GM21526 (cell line): ENCODE data around the gene FBP1.
"Not testable (repeated sequence)": the region's sequence is repeated elsewhere in the genome, so short reads cannot be mapped to it uniquely, and the experiment has no call there.

Experiments used
- ATAC-seq: cut with Tn5 transposase; IDR thresholded peaks from one replicate; pipeline ENCODE4 v1.9.1; 2021; ENCODE audit warnings: moderate library complexity; ENCODE audit not compliant: unreplicated experiment, low FRiP score

Gene FBP1

GRCh38 chr9:94623253-94623652 is 16.1 kb downstream of the FBP1 start:
- ATAC-seq: no peak

GRCh38 chr9:94622087-94622800 is 17.1 kb downstream of the FBP1 start:
- ATAC-seq: no peak

- no peak for ATAC-seq
Observed at GRCh38 chr9:94619026-94619425, 20.3 kb downstream of the FBP1 start.

- ATAC-seq: no peak
Observed at GRCh38 chr9:94613003-94613402, 26.3 kb downstream of the FBP1 start.

DNA sequence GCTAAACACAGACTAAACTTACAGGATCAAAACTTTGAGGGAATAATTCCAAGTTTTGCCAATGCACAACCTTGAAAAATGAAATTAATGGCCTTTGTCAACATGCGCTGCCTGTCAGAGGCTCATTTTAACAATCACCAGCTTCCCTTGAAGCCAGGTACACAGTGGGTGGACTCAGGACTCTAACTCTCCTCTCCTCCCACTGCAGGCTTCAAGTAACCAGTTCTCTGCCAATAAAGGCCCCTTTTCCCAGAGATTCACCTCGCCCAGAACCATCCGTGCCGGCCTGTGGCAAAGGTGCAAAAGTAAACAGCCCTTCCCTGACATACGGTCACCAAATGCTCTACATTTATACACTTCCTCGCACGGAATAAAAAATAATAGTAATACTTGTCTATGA is 27.2 kb downstream of the FBP1 start:
- ATAC-seq: no peak

DNA sequence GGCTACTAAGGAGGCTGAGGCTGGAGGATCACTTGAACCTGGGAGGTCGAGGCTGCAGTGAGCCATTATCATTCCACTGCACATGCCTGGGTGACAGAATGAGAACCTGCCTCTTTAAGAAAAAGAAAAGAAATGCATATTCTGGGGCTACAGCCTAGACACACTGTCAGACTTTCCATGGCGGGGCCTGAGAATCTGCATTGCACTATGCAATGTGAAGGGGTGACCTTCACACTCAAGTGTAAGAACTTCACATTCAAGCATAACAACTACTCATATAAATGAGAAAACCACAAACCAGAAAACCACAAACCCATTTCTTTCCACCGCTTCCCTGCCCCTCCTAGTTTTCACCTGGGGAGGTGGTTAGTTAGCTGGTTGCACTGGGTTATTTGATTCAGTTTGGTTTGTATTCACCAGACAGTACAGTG is 27.7 kb downstream of the FBP1 start:
- no peak for ATAC-seq

- ATAC-seq: no peak
Observed at GRCh38 chr9:94610181-94610606, 29.1 kb downstream of the FBP1 start.

DNA sequence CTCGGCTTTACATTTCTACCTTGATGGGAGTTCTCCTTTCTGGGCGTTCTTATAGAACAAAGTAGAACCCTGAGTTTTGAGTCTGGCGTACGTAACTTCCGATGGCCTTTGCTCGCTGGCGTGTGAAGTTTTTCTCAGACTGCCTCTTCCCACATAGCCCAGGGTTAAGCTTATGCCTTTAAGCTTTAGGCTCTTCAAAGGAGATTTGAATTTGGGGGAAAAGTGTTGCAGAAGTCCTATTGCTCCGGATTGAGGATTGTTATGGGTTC is 32.0 kb downstream of the FBP1 start:
- no peak for ATAC-seq

DNA sequence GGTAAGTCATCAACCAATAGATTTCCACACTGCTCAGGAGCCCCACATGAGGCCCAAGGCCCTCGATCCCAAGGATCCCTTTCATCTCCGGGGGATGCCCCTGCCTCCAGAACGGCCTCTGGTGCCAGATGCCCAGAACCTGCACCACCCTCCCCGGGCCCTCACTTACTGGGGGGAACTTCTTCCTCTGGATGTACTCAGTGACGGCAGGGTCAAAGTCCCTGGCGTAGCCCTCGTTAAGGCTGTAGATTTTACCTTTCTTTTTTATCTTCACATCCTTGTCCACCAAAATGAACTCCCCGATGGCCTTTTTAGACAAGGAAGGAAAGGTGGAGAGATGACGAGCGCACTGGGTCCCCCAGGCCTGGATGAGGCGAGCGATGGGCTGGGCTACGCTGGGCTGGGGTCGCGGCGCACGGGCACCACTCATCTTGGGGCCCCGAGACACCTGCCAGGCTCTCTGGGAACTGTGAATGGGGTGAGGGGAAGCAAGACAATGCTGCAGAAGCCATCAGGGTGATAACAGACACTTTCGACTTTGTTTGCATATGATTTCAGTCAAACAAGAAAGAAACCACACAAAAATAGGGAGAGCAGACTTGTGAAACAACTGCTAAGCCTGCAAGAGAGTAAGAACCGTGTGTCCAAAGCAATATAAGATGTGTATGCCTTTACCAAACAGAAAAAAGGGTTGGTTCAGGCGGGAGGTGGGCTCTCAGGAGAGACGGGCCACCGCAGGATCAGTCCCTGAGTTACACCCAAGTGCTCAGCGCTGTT is 32.5 kb downstream of the FBP1 start:
- ATAC-seq: no peak

DNA sequence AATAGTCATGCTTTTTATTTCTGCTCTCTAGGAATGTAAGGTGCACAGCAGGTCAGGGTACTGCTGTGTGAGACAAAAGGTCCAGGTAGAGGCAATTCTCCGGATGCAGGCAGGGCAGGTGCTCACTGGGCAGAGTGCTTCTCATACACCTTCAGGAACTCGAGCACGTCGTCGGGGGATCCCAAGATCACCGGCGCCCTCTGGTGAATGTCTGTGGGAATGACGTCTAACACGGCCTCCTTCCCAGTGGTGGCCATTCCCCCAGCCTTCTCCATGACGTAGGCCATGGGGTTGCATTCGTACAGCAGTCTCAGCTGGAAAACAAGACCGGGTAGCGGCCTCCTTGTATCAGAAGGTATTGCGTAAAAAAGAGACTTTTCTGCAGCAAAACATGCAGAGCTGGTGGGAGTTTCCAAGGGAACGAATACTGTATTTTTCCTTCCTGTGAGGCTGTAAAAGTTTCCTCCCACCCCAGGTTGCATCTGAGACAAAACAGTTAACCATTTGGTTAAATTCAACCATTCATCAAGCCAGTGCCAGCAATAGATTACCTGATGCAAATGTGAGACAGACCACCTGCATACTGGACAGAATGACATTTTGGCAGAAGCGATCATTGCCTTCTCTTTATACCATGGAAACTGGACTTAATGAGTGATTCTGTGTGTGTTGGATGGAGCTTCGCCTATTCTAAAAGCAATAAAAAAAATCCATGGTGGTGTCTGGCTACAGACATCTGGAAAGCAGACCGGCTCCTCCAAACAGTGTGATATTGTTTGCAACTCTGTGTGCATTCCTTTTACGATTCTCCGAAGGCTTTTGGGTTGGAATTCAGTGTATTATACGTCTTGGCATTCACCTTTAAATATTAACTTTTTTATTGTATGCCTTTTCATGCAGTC is 35.8 kb downstream of the FBP1 start:
- no peak for ATAC-seq

- no peak for ATAC-seq
Observed at GRCh38 chr9:94602666-94603065, 36.7 kb downstream of the FBP1 start.

DNA sequence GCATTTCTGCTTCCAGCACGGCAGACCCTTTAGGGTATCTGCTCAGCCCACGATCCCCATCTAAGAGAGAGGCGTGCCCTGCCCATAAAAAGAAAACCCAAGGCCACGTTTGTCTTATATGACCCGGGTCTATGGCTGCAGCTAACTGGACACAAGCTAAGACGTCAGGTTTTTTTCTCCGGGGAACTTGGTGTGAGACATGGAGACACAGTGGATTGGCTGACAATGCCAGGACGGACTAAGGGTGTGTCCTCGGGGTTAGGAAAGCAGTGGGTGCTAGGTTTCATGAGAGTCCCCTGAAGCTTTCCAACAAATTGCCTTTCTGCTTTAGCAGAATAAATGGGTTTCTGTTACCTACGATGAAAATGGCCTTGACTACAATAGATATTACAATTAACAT is 38.6 kb downstream of the FBP1 start:
- no peak for ATAC-seq

- no peak for ATAC-seq
Observed at GRCh38 chr9:94600258-94600657, 39.1 kb downstream of the FBP1 start.

DNA sequence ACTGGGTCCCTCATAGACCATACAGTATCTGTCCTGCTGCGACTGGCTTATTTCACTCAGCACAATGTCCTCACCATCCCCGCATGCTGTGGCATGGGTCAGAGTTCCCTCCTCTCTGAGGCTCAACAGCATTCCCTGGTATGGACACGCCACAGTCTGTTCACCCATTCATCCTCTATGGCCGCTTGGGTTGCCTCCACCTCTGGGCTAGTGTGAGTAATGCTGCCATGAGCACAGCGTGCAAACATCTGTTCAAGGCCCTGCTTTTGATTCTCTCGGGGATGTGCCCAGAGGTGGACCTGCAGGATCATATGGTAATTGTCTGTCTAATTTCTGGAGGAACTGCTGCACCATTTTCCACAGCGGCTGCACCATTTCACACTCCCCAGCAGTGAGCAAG is 40.2 kb downstream of the FBP1 start:
- ATAC-seq: no peak

DNA sequence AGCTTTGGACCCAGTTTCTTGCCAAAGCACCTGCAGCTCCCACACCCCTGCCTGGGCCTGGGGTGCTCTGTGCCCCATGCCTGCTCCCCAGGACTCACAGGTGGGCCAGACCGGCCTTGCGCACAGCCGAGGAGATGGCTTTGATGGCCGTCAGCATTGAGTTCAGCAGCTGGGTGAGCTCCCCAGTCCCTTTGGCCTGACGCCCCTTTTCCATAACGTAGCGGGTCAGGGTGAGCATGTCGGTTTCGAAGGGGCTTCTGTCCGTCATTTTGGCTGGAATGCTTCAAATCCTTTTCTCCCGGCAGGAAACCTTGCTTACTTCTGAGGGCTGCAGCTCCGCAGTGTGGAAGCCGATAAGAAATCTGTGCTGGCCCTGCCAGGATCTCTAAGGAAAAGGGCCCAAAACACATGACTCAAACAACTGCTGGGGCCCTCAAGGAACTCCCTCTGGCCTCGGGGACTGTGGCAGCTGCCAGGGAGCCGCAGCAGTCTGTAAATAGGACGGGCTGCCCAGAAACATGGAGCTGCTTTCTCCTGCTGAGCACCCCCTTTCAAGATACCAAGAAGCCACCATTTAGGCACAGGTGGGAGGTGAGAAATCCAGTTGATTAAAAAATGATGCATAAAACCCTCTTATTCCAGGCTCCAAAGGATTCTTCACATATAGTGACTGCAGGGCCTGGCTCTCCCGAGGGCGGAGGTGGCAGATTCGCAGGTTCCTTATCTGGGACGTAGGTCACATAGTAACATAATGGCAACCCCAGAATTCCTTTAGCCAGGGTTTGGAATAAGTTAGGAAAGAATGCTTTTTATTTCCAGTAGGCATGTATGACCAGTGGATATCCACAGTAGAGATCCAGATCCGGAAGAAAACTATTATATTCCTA is 45.6 kb downstream of the FBP1 start, which contains the start of gene FBP2:
Gene FBP2, minus strand, starts transcription at position 366 of the 887 bp plus-strand sequence. Its CDS starts 98 bp downstream, at position 268.
- no peak for ATAC-seq

DNA sequence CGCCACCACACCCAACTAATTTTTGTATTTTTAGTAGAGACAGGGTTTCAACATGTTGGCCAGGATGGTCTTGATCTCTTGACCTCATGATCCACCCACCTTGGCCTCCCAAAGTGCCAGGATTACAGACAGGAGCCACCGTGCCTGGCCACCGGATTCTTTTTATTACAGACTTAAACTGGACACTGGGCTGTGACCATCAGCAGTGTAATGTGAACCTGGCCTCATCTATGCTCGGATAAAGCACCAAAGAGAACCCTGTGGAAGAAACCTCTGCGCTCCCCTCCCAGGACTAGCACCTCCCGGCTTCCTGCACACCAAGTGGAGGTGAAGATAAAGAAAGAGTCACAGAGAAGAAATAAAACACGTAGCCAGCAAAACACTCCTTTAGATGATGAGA is 46.6 kb downstream of the FBP1 start:
- not testable (repeated sequence) for ATAC-seq

- ATAC-seq: no peak
Observed at GRCh38 chr9:94591876-94592275, 47.4 kb downstream of the FBP1 start.

- ATAC-seq: not testable (repeated sequence)
Observed at GRCh38 chr9:94591046-94591545, 48.2 kb downstream of the FBP1 start.

DNA sequence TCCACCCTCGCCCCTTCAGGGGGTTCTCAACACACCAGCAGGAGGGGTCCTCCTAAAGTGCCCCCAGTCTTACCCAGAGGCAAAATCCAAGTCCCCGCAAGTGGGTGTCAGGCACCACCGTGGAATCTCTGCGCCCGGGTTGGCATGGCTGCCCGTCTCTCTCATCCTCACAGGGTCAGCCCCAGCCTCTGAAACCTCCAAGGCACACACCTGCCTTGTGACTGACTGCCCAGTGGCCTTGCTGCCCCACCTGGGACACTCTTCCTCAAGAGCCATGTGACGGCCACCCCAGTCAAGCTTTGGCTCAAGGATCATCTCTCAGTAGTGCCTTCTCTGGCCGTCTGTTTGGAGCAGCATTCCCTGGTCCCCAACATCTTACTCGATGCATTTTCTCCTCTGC is 50.6 kb downstream of the FBP1 start:
- ATAC-seq: no peak

GRCh38 chr9:94586814-94587213 is 52.5 kb downstream of the FBP1 start:
- ATAC-seq: no peak
